Islet precursor cell (in vitro differentiated cells): ENCODE data around the gene ACER3.
"Not testable (repeated sequence)": the region's sequence is repeated elsewhere in the genome, so short reads cannot be mapped to it uniquely, and the experiment has no call there.

Source experiments
- DNase-seq: peaks from one replicate; pipeline ENCODE4 v3.0.0-alpha.2; 2018

ACER3 gene

GRCh38 chr11:77003963-77004362 is 143.2 kb downstream of the ACER3 start:
- no peak for DNase-seq

- no peak for DNase-seq
Measured at GRCh38 chr11:77009533-77010160, 148.9 kb downstream of the ACER3 start.

- DNase-seq: no peak
Measured at GRCh38 chr11:77014669-77015068, 154.0 kb downstream of the ACER3 start.

- not testable (repeated sequence) for DNase-seq
Measured at GRCh38 chr11:77018396-77018924, 157.7 kb downstream of the ACER3 start.

GRCh38 chr11:77019976-77020595 is 159.4 kb downstream of the ACER3 start:
- no peak for DNase-seq

- DNase-seq: no peak
Measured at GRCh38 chr11:77020734-77021133, 160.0 kb downstream of the ACER3 start.

GRCh38 chr11:77024745-77025144 is 164.0 kb downstream of the ACER3 start:
- DNase-seq: no peak

- DNase-seq: no peak
Measured at GRCh38 chr11:77026221-77026620, 165.5 kb downstream of the ACER3 start.

- no peak for DNase-seq
Measured at GRCh38 chr11:77026743-77027142, 166.0 kb downstream of the ACER3 start.

- no peak for DNase-seq
Measured at GRCh38 chr11:77027275-77027674, 166.6 kb downstream of the ACER3 start.

GRCh38 chr11:77029829-77030228 is 169.1 kb downstream of the ACER3 start:
- no peak for DNase-seq

- DNase-seq: peak; percentile 62
Measured at GRCh38 chr11:77030834-77031414, 170.2 kb downstream of the ACER3 start.

GRCh38 chr11:77031599-77031998 is 170.9 kb downstream of the ACER3 start:
- no peak for DNase-seq

GRCh38 chr11:77035039-77035438 is 174.3 kb downstream of the ACER3 start:
- DNase-seq: no peak

- no peak for DNase-seq
Measured at GRCh38 chr11:77035580-77035979, 174.9 kb downstream of the ACER3 start.

- DNase-seq: no peak
Measured at GRCh38 chr11:77036398-77036797, 175.7 kb downstream of the ACER3 start.

GRCh38 chr11:77037057-77037456 is 176.3 kb downstream of the ACER3 start:
- DNase-seq: no peak

GRCh38 chr11:77038029-77038824 is 177.5 kb downstream of the ACER3 start:
- no peak for DNase-seq

GRCh38 chr11:77038825-77039326 is 178.2 kb downstream of the ACER3 start:
- no peak for DNase-seq

GRCh38 chr11:77039491-77040400 is 179.0 kb downstream of the ACER3 start:
- peak; percentile 70 for DNase-seq

- no peak for DNase-seq
Measured at GRCh38 chr11:77040401-77040777, 179.7 kb downstream of the ACER3 start.

- DNase-seq: peak; percentile 50
Measured at GRCh38 chr11:77040889-77041288, 180.2 kb downstream of the ACER3 start.
